Calu3 (cell line): ENCODE results near the gene CNTNAP1. TPM values are rescaled to one million over a fixed set of nuclear protein-coding genes. Genes with fewer than 3 reads are reported as not detected.
A peak's percentile ranks its signal among the peaks of the same experiment; 100 is the strongest.

Experiments used
- BruUV-seq: library from RNA; stranded (reverse); fragments of 400-500 nt; replicated peaks from 2 replicates; lab custom pipeline; 2021; lab: Mats Ljungman, UMichigan
- CTCF ChIA-PET: fragments of 300-600 bp; sonication (Branson Sonifier 250); formaldehyde crosslinking; loops from one replicate; lab custom pipeline; 2022; ENCODE audit warnings: antibody characterized with exemption; lab: Charles Lee
- DNase-seq: peaks from one replicate; pipeline ENCODE4 v3.0.0; 2022
- H3K27ac Mint-ChIP-seq: one replicate; pipeline ENCODE4 v1.8.0; 2022; ENCODE audit warnings: mixed read lengths; ENCODE audit not compliant: unreplicated experiment
- H3K27me3 Mint-ChIP-seq: one replicate; pipeline ENCODE4 v1.8.0; 2022; ENCODE audit warnings: mixed read lengths; ENCODE audit not compliant: unreplicated experiment
- H3K36me3 Mint-ChIP-seq: one replicate; pipeline ENCODE4 v1.8.0; 2022; ENCODE audit warnings: mild to moderate bottlenecking, moderate library complexity, mixed read lengths; ENCODE audit not compliant: insufficient read depth, unreplicated experiment
- H3K4me1 Mint-ChIP-seq: one replicate; pipeline ENCODE4 v1.8.0; 2022; ENCODE audit warnings: mild to moderate bottlenecking, low read depth, mixed read lengths; ENCODE audit not compliant: unreplicated experiment
- H3K4me3 Mint-ChIP-seq: one replicate; pipeline ENCODE4 v1.8.0; 2022; ENCODE audit warnings: mild to moderate bottlenecking, low read depth, moderate library complexity, mixed read lengths; ENCODE audit not compliant: unreplicated experiment
- H3K9me3 Mint-ChIP-seq: one replicate; pipeline ENCODE4 v1.8.0; 2022; ENCODE audit warnings: low read depth, mixed read lengths; ENCODE audit not compliant: unreplicated experiment
- CTCF ChIP-seq: fragments of 200-600 bp; IDR thresholded peaks from one replicate; pipeline ENCODE4 v1.8.0; 2022; ENCODE audit warnings: antibody characterized with exemption; ENCODE audit not compliant: unreplicated experiment
- intact Hi-C: fragments of 100-400 bp; cut with micrococcal nuclease; formaldehyde crosslinking; loops from one replicate; pipeline ENCODE4 v1.10.0; 2022; ENCODE audit not compliant: unreplicated experiment
- total RNA-seq: library from RNA; stranded (reverse); gene quantifications from 2 replicates; pipeline ENCODE4 v1.2.3, GENCODE V29; 2022

The CNTNAP1 gene
- total RNA-seq, 1 experiment from 2014 or later, result 1.3 TPM

- Mint-ChIP-seq H3K36me3 (peaks cover 21% of the 10 kb centered on the region), H3K27ac (peak overlapping the region; percentile 86), H3K4me1 (peaks cover 9% of the 10 kb centered on the region), H3K9me3 (no peaks in the 10 kb centered on the region), H3K27me3 (peaks cover 25% of the 10 kb centered on the region), H3K4me3 (peak overlapping the region; percentile 87)
- no TSS peak for BruUV-seq
- CTCF ChIA-PET, result interaction anchor here (1.3 to 2.1 kb wide), 2 partner anchors 19 to 120 kb away, joined by 6 to 9 read pairs; no protein-coding TSS in a partner anchor
- peak; percentile 83 for DNase-seq
- no peak for TF ChIP-seq CTCF
- intact Hi-C loops, result no loop called here
Measured at GRCh38 chr17:42744283-42744805, 62.0 kb downstream of the CNTNAP1 start.

- CTCF ChIA-PET, result interaction anchor here (2.1 kb wide), 1 partner anchor 18 kb away, joined by 9 read pairs; no protein-coding TSS in a partner anchor
- Mint-ChIP-seq H3K27me3 (peaks cover 30% of the 10 kb centered on the region), H3K27ac (peak within 1 kb of the TSS; percentile 86), H3K4me1 (peaks cover 9% of the 10 kb centered on the region), H3K9me3 (no peaks in the 10 kb centered on the region), H3K4me3 (peak within 1 kb of the TSS; percentile 87), H3K36me3 (peaks cover 21% of the 10 kb centered on the region)
- TF ChIP-seq CTCF, result no peak
- no TSS peak for BruUV-seq
- peak; percentile 98 for DNase-seq
- intact Hi-C loops, result no loop called here
Measured at GRCh38 chr17:42744806-42745617, 62.7 kb downstream of the CNTNAP1 start, which contains the start of gene EZH1. Gene EZH1, minus strand, starts transcription at chr17:42745040. Its CDS starts 16,099 bp downstream, at chr17:42728941.

DNA sequence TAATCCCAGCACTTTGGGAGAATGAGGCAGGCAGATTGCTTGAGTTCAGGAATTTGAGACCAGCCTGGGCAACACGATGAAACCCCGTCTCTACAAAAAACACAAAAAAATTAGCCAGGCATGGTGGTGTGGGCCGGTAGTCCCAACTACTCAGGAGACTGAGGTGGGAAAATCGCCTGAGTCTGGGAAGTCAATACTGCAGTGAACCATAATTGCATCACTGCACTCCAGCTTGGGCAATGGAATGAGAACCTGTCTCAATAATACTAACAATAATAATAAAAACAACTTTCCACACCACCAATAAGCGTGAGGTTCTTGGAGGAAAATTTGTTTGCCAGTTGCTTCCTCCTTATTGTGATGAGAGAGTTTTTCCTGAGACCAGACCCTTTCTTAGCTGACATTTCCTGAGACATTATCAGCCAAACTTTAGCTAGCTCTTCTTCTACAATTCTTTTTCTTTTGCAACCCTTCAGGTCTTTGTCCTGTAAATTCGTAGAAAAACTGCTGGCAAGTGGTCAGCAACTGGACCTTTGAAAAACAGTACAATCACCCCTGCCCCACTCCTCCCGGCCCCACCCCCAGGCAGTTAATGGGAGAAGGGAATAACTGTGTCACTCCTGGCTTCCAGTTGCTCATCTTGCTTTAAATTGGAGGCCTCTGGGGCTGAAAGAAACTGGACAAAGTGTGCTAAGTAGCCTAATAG, 66.0 kb downstream of the CNTNAP1 start:
- intact Hi-C loops, result no loop called here
- Mint-ChIP-seq H3K27me3 (peaks cover 47% of the 10 kb centered on the region), H3K9me3 (no peaks in the 10 kb centered on the region), H3K36me3 (peaks cover 21% of the 10 kb centered on the region), H3K4me1 (peaks cover 9% of the 10 kb centered on the region), H3K27ac (no peak overlapping the region), H3K4me3 (no peak overlapping the region)
- TF ChIP-seq CTCF, result no peak
- CTCF ChIA-PET, result interaction anchor here (0.5 to 1.4 kb wide), 3 partner anchors 10 to 15 kb away, joined by 3 to 4 read pairs (median 3); no protein-coding TSS in a partner anchor
- DNase-seq, result no peak
- BruUV-seq, result no TSS peak
